Hematopoietic multipotent progenitor cell treated with erythropoietin and hydrocortisone succinate and interleukin-3 and kit ligand, for 6 days (in vitro differentiated cells): ENCODE data around the gene TMEM107.
A peak's percentile ranks its signal among the peaks of the same experiment; 100 is the strongest.
"Not testable (repeated sequence)": the region's sequence is repeated elsewhere in the genome, so short reads cannot be mapped to it uniquely, and the experiment has no call there.

Experiments
- DNase-seq: peaks from one replicate; pipeline ENCODE4 v3.0.0-alpha.2; 2015

The TMEM107 gene

DNA sequence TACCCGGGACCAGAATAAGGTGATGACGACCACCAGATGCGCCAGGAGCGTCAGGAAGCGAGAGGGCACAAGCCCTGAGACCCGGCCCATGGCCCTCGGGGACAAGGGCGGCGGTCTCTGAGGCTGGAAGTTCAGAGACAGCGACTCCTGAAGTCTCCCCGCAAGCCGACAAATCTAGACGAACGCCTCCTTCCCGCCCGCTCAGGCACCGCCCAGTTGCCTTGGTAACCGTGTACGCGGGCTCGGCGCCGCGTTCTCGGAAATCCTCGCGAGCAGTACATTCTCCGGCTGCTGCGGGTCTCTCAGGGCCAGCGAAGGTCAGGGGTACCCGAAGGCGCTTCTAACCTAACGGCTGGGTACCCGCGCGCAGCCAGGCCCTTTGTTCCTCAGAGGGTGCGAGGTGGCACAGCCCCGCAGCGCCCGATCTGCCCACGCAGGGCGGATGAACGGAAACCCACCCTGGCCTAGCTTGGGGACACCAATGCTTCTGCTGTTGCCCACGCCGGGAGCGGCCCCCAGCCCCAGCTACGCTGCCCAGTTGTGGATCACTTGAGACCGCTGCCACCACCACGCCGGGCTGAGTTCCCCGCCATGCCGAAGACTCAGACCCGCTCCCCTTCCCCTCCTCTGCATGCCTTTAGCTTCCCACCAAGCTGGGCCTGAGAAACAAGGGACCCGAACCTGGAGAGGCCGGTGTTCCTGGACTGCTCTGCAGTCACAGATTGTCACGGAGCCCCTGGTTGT lies at the start of gene TMEM107:
TMEM107 (minus strand) TSS at position 184 of the 744 bp plus-strand sequence; CDS start at position 90, 94 bp downstream.
- peak; percentile 96 for DNase-seq

DNA sequence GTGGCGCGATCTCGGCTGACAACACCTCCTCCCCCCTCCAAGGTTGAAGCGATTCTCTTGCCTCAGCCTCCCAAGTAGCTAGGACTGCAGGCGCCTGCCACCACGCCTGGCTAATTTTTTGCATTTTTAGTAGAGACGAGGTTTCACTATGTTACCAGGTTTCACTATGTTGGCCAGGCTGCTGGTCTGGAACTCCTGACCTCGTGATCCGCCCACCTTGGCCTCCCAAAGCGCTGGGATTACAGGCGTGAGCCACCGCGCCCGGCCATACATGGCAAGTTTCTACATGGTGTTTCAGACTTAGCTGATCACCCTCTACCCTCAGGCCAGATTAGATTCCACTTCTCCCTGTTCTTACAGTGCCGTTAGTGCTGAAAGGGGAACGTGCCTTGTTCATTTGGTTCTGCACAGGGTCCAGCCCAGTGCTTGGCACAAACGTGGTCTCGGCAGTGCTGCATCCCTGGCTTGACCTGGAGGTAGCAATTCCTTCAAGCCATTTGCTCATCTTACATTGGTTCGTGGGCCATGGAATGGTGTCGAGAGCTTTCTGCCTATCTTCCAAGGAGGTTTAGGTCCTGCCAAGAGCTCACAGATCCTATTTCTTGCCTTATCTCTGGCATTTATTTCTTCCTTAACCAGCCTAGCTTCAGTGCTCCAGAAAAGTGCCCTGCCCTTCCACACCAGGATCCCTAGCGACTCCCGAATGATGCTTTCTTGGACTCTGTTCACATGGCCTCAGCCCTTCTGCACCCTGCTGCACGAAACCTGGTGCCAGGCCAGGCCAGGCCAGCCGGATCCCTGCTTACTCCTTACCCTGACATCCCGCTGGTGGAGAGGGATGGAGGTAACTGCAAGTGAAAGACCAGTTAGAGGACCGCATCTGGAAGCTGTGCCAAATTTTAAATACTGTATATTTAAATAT lies 49.0 kb upstream of the TMEM107 start:
- no peak for DNase-seq

DNA sequence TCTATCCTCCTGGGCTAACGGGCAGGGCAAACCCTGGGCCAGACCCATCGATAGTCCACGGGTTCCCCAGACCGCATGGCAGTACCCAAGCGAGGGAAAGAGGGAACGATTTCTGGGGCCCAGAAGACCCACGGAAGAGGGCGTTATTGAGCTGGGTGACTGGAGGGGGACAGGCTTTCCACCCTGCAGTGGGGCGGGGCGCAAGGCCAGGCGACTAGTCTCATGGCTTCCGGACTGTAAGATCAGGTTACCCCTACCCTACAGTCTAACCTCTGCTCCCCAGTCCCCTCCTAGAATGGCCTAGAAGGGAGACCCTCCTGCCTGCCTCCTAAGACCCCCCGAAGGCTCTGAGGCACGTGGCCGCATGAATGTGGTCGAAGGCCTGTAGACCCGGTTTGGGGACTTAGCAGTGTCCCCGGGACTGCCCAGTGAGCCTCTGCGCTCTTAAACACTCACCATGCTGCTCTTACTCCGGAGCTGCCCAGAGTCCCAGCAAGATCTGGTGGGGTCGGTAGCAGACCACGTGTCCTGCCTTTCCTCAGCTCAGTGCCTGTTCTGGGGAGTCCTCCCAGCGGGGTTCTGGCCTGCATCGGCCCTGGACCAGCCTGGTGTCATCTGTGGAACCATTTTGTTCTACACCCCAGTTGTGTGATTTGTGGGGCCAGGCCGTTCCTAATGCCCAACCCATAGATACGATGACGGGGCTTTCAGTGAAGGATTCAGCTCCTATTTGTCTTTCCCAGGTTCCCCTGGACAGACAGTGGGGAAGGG lies 47.4 kb upstream of the TMEM107 start:
- peak; percentile 89 for DNase-seq

DNA sequence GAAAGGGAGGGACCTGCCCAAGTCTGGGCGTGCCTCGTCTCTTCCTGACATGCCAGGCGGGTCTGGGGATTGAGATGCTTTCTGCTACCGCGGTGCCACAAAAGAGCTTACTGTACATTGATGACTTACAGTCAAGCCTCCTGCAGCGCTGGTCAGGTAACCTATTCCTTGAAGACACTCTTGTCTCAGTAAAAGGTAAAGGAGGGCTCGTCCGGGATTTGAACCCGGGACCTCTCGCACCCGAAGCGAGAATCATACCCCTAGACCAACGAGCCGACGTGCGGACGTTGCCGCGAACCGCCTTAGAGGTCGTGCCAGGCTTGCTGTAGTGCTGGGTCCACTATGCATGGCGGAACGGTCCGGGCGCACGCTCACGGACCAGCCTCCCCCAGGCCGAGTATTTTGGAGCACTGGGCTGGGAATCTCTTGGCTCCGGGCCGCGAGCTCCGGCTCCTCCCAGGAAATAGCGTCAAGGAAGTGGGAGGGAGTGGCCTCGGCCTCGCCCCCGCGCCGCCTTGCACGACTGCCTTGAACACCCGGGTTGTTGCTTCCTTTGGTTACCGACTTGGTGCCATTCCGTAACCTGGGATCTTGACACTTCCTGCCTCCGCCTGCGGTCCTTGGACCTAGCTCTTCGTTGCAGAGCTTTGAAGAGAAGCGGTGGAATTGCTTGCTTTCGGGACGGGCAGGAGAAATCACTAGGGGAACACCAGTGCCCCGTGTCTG lies 46.6 kb upstream of the TMEM107 start:
- DNase-seq: peak; percentile 95

DNA sequence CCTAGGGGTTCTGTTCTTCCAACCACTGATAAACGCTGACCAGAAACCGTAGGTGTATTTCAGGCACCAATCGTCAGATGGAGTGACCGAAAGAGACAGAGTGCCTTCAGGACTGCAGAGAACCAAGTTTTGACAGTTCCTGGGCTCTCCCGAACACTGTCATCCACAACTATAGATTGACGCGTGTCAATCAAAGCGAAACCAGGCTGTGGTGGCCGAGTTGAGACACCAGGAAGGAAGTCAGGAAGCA lies 46.1 kb upstream of the TMEM107 start:
- no peak for DNase-seq

DNA sequence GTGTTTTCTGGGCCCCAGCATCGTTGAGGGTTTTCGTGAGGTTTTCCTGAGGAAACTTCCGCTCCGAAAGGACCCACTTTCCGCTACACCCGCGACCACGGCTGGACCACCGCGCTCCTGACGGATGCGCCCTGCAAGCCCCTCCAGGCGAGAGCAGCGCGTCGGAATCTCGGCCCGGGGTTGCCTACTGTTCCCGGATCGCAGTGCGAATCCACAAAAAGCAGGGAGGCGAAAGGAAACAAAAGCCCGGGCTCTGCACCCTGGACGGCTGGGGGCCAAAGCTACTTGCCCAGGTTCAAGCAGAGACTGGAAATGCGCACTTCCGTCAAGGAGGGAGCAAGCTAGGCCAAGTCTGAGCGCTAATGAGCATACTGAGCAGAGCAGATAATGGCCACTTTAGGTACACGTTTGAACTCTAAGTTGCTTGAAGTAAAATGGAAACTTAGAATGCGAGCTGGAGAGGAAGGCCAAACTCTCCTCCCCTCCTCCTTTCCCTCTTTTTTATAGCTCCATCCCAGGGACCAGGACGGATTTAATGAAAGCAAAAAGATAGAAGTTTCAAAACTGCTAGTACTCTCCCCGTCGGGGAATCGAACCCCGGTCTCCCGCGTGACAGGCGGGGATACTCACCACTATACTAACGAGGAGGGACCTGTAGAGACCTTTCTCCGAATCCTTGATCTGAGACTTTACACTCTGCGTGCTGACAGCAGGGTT lies 45.6 kb upstream of the TMEM107 start:
- DNase-seq: peak; percentile 92

DNA sequence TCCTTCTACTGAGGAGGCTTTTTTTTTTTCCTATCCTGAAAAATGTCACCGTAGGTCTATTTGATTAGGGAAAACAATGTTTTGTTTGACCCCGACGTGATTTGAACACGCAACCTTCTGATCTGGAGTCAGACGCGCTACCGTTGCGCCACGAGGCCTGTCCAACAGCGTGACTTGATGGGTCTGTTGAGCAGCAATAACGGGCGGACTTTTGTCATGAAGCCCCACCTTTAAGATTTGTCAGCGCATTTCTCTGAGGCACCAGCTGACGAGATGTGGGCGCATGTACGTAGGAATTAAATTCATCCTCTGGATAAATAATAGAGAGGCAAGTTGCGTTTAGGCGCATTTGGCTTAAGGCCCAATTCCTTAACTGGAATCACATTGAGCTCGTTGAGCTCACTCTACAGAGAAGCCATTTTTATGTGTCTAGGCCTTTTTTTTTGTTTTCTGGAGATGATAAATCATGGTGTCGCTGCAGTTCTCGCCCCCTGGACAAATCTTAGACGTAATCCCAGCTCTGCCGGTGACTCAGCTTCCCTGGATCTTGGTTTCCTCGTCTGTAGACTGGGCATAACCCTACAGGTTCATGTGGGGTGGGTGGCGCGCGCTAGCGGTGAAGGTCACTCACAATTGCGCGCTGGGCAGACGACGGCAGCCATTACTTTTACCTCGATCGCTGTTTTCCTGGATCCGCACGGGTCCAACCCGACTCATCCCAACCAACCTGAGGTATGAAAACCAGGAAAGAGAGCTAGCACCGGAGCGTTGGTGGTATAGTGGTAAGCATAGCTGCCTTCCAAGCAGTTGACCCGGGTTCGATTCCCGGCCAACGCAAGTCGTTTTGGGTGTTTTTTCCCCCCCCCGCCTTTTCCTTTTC lies 44.8 kb upstream of the TMEM107 start:
- peak; percentile 92 for DNase-seq

DNA sequence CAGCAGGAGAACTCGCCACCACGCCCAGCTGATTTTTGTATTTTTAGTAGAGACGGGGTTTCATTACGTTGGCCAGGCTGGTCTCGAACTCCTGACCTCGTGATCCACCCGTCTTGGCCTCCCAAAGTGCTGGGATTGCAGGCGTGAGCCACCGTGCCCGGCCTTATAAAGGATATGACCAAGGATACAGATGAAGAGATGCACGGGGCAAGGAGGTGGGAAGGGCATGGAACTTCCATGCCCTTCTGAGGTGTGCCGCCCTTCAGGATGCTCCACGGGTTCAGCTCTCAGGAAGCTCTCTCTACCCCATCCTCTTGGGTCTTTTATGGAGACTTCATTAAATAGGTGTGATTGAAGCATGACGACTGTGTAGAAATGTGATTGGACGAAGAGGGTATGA lies 37.8 kb upstream of the TMEM107 start:
- DNase-seq: not testable (repeated sequence)

DNA sequence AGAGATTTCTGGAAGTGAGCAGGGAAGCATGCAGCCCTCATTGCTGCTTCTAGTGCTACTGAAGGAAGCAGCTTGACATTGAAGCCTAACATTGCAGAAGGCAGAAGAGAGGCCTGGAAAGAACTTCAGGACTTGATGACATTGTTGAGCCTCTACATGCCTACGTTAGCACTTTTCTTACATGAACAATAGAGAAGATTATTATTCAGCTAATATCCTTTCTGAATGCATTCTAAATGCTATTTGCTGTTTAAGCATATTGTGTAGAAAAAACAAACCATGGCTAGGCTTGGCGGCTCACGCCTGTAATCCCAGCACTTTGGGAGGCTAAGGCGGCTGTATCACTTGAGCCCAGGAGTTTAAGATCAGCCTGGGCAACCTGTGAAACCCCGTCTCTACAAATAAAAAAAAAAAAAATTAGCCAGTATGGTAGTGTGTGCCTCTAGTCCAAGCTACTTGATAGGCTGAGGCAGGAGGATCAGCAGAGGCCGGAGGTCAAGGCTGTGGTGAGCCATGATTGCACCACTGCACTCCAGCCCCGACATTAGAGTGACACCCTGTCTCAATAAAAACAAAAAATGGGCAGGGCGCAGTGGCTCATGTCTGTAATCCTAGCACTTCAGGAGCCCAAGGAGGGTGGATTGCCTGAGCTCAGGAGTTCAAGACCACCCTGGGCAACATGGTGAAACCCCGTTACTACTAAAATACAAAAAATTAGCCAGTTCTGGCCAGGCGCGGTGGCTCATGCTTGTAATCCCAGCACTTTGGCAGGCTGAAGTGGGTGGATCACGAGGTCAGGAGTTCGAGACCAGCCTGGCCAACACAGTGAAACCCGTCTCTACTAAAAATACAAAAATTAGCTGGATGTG lies 36.4 kb upstream of the TMEM107 start:
- DNase-seq: no peak

DNA sequence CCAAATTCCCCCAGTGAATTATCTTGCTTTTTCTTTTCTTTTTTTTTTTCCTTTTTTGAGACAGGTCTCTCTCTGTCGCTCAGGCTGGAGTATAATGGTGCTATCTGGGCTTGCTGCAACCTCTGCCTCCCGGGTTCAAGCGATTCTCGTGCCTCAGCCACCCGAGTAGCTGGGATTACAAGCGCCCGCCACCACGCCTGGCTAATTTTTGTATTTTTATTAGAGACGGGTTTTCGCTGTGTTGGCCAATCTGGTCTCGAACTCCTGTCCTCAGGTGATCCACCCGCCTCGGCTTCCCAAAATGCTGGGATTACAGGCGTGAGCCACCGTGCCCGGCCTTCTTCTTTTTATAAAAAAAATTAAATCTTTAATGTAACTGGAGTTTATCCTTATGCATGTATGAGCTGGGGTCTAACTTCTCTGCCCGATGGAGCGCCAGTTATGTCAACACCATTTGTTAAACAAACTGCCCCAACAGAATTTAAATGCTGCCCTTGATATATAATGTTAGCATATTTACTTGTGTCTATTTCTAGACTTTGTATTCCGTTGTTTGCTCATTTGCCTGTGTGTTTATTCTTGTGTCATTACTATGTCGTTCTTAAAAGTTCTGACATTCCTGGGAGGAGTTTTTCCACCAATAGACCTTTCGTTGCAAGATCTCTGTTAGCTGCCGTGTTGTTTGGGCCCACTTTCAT lies 34.7 kb upstream of the TMEM107 start:
- DNase-seq: no peak

DNA sequence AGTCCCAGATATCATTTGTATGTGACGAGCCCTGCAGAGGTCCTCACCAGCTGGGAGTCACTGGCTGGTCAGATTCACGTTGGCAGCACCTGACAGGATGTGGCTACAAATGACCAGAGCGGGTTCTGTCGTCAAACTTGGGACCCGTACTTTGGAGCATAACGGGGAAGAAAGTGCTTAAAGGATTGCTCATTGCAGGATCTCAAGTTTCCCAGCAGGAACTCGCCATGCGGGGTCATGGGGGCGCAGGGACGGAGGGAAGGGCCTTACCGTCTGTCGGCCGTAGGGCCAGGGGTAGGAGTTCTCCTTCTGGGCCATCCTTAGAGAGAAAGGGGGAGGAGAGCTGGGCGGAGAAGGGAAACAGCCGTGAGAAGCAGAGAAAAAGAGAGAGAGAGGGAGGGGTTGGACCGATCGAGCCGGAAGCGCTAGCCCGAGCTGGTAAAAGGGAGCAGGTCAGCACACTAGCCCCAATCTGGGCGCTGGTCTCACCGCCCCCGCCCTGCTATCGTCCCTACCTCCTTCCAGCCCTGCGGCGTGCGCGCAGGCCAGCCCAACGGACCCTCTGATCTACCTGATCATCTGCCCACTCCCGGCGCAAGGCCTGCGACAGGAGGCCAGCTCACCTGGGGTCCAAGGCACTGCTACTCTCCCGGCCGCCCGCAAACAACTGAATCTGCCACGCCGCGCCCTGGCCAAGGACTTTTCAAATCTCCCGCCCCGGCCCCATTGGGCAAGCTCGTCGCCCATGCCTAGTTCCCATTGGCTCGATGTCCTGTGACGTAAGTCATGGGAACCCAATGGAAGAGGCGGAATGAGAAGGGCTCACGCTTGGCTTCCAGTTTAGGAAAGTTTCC lies 34.0 kb upstream of the TMEM107 start, which contains the start of gene AURKB:
AURKB (minus strand) TSS at position 669 of the 854 bp plus-strand sequence; CDS start at position 318, 351 bp downstream.
- DNase-seq: peak; percentile 99

DNA sequence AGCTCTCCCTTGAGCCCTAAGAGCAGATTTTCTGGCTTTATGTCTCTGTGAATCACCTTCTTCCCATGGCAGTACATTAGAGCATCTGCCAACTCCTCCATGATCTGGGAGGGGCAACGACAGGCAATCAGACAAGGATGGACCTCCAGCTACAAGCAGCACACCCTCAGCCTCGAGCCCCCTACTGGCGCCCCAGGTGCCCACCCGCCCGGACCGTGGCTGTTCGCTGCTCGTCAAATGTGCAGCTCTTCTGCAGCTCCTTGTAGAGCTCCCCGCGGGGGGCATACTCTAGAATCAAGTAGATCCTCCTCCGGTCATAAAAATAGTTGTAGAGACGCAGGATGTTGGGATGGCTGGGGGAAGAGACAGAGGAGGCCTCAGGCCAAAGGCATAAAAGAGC lies 30.4 kb upstream of the TMEM107 start:
- DNase-seq: no peak

DNA sequence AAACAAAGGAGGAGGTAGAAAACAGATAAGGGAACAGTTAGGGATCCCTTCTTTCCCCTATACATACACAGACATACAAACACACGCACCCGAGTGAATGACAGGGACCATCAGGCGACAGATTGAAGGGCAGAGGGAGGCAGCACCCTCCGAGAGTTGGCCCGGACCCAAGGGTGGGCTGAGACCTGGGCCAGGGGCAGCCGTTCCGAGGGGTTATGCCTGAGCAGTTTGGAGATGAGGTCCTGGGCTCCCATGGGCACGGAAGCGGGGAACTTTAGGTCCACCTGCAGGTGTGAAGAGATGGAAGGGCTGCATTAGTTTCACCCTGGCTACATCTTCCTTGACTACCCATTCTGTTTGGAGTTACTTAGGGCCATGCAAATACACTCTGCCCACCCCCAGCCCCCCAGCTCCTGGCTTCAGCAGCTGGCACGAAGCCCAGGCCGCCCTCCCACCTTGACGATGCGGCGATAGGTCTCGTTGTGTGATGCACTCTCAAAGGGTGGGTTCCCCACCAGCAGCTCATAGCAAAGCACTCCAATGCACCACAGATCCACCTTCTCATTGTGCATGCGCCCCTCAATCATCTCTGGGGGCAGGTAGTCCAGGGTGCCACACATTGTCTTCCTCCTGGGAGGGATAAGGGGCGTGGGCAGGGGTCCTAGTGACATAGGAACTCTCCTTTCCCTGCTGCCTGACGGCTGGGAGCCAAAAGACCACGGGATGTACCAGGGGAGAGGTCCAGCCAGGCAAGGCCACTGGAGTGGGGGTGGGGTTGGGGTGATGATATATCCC lies 28.8 kb upstream of the TMEM107 start:
- no peak for DNase-seq

DNA sequence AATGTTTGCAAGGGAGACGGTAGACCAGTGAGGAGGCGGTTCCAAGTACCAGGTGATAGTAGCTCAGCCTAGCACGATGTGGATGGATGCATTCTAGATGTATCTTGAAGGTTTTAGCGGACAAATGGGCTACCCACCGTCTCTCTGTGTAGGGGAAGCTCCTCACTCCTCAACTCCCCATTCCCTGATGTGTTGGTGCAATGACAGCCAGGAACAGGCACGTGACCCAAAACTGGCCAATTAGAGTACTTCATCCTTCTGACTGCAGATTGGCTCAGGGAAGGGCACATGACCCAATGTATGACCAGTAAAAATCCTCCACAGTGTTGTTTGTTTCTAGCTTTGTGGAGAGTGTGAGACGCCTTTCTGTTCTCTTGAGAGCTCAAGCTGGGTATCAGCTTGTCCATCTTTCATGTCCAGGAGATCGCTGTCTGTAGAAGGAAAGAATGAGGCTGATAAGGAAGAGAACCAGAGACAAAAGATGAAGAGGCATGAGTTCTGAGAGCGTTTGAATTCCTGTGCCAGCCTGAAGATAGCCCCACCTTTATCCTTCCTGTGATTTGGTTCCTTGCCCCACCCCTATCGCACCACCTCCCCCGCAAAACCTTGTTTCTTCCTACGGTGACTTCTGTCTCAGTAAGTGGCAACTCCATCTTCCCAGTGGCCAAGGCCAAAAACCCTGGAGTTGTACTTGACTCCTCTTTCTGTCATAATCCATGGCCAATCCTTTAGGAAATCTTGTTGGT lies 16.1 kb upstream of the TMEM107 start:
- DNase-seq: peak; percentile 96

DNA sequence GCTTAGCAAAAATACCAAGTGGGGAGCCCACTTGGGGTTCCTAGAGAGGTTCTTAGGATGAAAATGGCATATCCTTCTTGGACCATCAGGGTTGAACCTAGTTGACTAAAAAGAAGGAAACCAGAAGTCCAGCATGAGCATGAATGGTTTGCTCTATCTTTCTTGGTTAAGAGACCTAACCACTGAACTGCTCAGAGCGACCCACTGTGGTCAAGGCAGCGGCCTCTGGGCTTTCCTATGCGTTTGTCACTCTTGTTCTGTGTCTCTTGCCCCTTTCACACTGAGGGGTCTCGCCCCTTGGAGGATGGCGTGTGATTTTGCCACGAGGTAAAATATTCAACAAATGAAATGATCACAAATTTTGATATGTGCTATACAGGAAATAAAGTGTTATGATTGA lies 14.3 kb upstream of the TMEM107 start:
- no peak for DNase-seq

DNA sequence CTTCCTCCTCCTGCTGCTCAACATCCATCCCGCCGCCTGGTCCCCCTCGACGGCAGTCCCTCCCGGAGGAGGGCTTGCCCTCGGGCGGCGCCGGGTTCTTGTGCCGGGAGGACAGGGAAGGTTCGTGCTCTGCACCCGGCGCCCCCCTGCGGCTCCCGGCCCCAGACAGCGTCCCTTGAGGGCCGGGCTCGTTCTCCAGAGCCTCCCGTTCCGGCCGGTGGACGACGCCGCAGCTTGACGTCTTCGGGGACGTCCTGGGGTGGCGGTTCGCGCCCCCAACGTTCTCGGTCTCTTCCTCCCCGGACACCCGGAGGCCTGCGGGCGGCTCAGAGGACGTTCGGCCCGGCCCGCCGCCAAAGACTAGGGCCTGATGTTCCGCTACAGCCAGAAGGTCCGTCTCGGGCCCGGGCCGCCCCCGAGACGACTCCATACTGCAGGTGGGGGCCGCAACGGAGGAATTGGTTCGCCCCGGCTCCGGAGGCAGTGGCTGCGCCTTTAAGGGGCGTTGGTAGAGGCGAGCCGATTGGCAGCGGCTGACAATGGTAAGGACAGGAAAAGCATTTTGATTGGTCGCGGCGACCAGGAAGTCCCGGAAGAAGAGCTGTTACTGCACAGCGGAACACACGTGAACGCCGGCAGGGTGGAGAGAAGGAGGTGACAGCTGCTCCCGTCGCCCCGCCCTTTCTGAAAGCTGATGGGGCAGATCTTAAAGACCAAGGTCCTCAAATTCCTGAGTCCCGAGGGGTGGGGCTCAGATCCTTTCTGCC lies 13.7 kb upstream of the TMEM107 start, which contains the start of gene BORCS6:
BORCS6 (minus strand) TSS at position 470 of the 767 bp plus-strand sequence; CDS start at position 430, 40 bp downstream.
- DNase-seq: peak; percentile 100
